Esophagus (tissue), 2 donors: ENCODE measurements around the gene LRRC66. TPM values are rescaled to one million over a fixed set of nuclear protein-coding genes. Genes with fewer than 3 reads are reported as not detected.

Source experiments
- H3K27ac ChIP-seq, 2 donors: one replicate each; pipeline ENCODE4 v1.5.1; 2013; ENCODE audit warnings: low read depth in 2 of 2, mild to moderate bottlenecking in 2 of 2, inconsistent platforms in 1 of 2, low read length in 1 of 2, moderate library complexity in 1 of 2
- H3K27me3 ChIP-seq, 2 donors: one replicate each; pipeline ENCODE4 v1.6.1; 2013; ENCODE audit warnings: low read length in 2 of 2, control low read depth in 1 of 2, mild to moderate bottlenecking in 1 of 2; ENCODE audit not compliant: insufficient read depth in 2 of 2, control insufficient read depth in 1 of 2
- H3K36me3 ChIP-seq, 2 donors: one replicate each; pipeline ENCODE4 v1.6.1; 2013; ENCODE audit warnings: low read length in 1 of 2; ENCODE audit not compliant: control insufficient read depth in 2 of 2, insufficient read depth in 2 of 2
- H3K4me1 ChIP-seq, 2 donors: one replicate each; pipeline ENCODE4 v1.6.1; 2013; ENCODE audit warnings: low read length in 1 of 2; ENCODE audit not compliant: control insufficient read depth in 2 of 2, insufficient read depth in 2 of 2
- H3K4me3 ChIP-seq, 2 donors: one replicate each; pipeline ENCODE4 v1.5.1; 2013; ENCODE audit warnings: low read length in 2 of 2, mild to moderate bottlenecking in 2 of 2, low read depth in 1 of 2, moderate library complexity in 1 of 2
- H3K9me3 ChIP-seq, 2 donors: one replicate each; pipeline ENCODE4 v1.6.1; 2013; ENCODE audit warnings: mild to moderate bottlenecking in 2 of 2, low read depth in 1 of 2, low read length in 1 of 2, moderate library complexity in 1 of 2; ENCODE audit not compliant: control insufficient read depth in 2 of 2, insufficient read depth in 1 of 2
- WGBS, 2 donors: extraction: QIAGEN DNeasy Blood & Tissue Kit; methylation state at CpG; one replicate each; pipeline ENCODE4 v1.1.7; 2013; 5-methylcytosine and 5-hydroxymethylcytosine counted together
- polyA plus RNA-seq, 2 donors: library from polyadenylated mRNA; stranded (reverse); fragments of 200-250 nt; gene quantifications; one replicate each; pipeline ENCODE4 v1.2.3, GENCODE V29; 2013
- donor health status: healthy with polysubstance abuse.
- donor health status: Bipolar disorder and iron deficiency.

Gene LRRC66
- polyA plus RNA-seq, 2 donors = 0.11 to 0.12 TPM

- Histone ChIP-seq H3K4me1 (no peaks in the 10 kb centered on the region), H3K9me3 (no peaks in the 10 kb centered on the region), H3K4me3 (no peak overlapping the region), H3K27ac (no peak overlapping the region), H3K36me3 (no peaks in the 10 kb centered on the region), H3K27me3 (no peaks in the 10 kb centered on the region)
- WGBS, 2 donors = 84 to 85% methylated on average over 5 of the region's 5 CpGs
Observed at GRCh38 chr4:52049266-52049665, 29.1 kb upstream of the LRRC66 start.

- Histone ChIP-seq H3K36me3 (no peaks in the 10 kb centered on the region), H3K9me3 (no peaks in the 10 kb centered on the region), H3K27me3 (no peaks in the 10 kb centered on the region), H3K4me1 (no peaks in the 10 kb centered on the region), H3K4me3 (no peak overlapping the region), H3K27ac (no peak overlapping the region)
- WGBS, 2 donors = 88 to 99% methylated on average over 1 of the region's 1 CpG
Observed at GRCh38 chr4:52045028-52045427, 24.9 kb upstream of the LRRC66 start.

GRCh38 chr4:52038103-52038912, 18.1 kb upstream of the LRRC66 start, which contains the start of gene SGCB:
Gene SGCB, minus strand, starts transcription at chr4:52038299. Its CDS starts 40 bp downstream, at chr4:52038259.
- H3K27ac ChIP-seq = peak within 1 kb of the TSS; percentile 61 to 81
- peak within 1 kb of the TSS; percentile 61 to 64 for H3K4me3 ChIP-seq
- no peaks in the 10 kb centered on the region for H3K36me3 ChIP-seq
- H3K27me3 ChIP-seq = no peaks in the 10 kb centered on the region
- no peaks in the 10 kb centered on the region for H3K9me3 ChIP-seq
- H3K4me1 ChIP-seq = no peaks in the 10 kb centered on the region
- WGBS, 2 donors = 3 to 6% methylated on average over 52 to 70 of the region's 70 CpGs

- peak overlapping the region; percentile 61 to 64 for H3K4me3 ChIP-seq
- no peaks in the 10 kb centered on the region for H3K4me1 ChIP-seq
- no peaks in the 10 kb centered on the region for H3K27me3 ChIP-seq
- H3K27ac ChIP-seq = peak overlapping the region; percentile 61 to 81
- H3K9me3 ChIP-seq = no peaks in the 10 kb centered on the region
- no peaks in the 10 kb centered on the region for H3K36me3 ChIP-seq
- 1% methylated on average over 10 to 25 of the region's 25 CpGs for WGBS, 2 donors
Observed at GRCh38 chr4:52037689-52038102, 17.5 kb upstream of the LRRC66 start.

- 41 to 49% methylated on average over 7 of the region's 7 CpGs for WGBS, 2 donors
- Histone ChIP-seq H3K9me3 (no peaks in the 10 kb centered on the region), H3K36me3 (no peaks in the 10 kb centered on the region), H3K27ac (no peak overlapping the region), H3K4me3 (peak overlapping the region in 1 of 2 donors; percentile 64), H3K4me1 (no peaks in the 10 kb centered on the region), H3K27me3 (no peaks in the 10 kb centered on the region)
Observed at GRCh38 chr4:52036886-52037530, 16.8 kb upstream of the LRRC66 start.

- H3K4me1 ChIP-seq = no peaks in the 10 kb centered on the region
- H3K4me3 ChIP-seq = no peak overlapping the region
- H3K27me3 ChIP-seq = no peaks in the 10 kb centered on the region
- H3K9me3 ChIP-seq = no peaks in the 10 kb centered on the region
- no peaks in the 10 kb centered on the region for H3K36me3 ChIP-seq
- WGBS, 2 donors = 86 to 96% methylated on average over 2 of the region's 2 CpGs
- no peak overlapping the region for H3K27ac ChIP-seq
Observed at GRCh38 chr4:52035190-52035589, 15.0 kb upstream of the LRRC66 start.

GRCh38 chr4:52032005-52032404, 11.8 kb upstream of the LRRC66 start:
- H3K27ac ChIP-seq = no peak overlapping the region
- WGBS, 2 donors = 92 to 95% methylated on average over 1 of the region's 1 CpG

GRCh38 chr4:52028970-52029369, 8.8 kb upstream of the LRRC66 start:
- H3K4me3 ChIP-seq = no peak overlapping the region
- no peak overlapping the region for H3K27ac ChIP-seq
- no peaks in the 10 kb centered on the region for H3K27me3 ChIP-seq
- H3K36me3 ChIP-seq = peaks cover 0 to 2% of the 10 kb centered on the region in 2 donors
- WGBS, 2 donors = 49 to 71% methylated on average over 1 of the region's 1 CpG
- H3K4me1 ChIP-seq = no peaks in the 10 kb centered on the region
- H3K9me3 ChIP-seq = no peaks in the 10 kb centered on the region

More at GRCh38 chr4:52032005-52032404, 11.8 kb upstream of the LRRC66 start:
- Histone ChIP-seq H3K4me3 (no peak overlapping the region), H3K36me3 (peaks cover 0 to 2% of the 10 kb centered on the region in 2 donors), H3K9me3 (no peaks in the 10 kb centered on the region), H3K4me1 (no peaks in the 10 kb centered on the region), H3K27me3 (no peaks in the 10 kb centered on the region)

- no peaks in the 10 kb centered on the region for H3K36me3 ChIP-seq
- WGBS, 2 donors = 31 to 52% methylated on average over 1 of the region's 1 CpG
- no peak overlapping the region for H3K4me3 ChIP-seq
- H3K9me3 ChIP-seq = no peaks in the 10 kb centered on the region
- H3K27ac ChIP-seq = no peak overlapping the region
- H3K4me1 ChIP-seq = no peaks in the 10 kb centered on the region
- no peaks in the 10 kb centered on the region for H3K27me3 ChIP-seq
Observed at GRCh38 chr4:52017814-52018213, 2.3 kb downstream of the LRRC66 start.
